ENCODE data around the gene DDX27.

DNA sequence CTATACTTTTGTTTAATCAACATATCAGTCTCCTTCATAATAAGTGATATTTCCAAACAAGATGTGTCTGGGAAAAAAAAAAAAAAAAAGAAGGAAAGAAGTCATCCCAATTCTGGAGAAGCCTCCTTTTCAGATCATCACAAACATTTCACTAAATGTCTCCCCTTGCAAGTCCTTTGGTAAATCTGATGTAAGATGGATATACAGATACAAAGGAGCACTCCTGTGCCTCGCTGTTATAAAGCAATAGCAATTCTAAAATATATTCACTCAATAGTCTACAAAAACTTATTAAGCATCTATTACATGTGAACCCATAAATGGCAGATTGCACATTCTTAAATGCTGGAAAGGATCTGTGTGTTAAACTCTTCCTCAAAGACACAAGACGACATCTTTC is 48.5 kb upstream of the DDX27 start:
- no peak for TF ChIP-seq POLR2A (IDR thresholded peaks at IDR 0.05; ENCODE audit: low read depth, low read length)
- TF ChIP-seq POLR2AphosphoS5 (IDR thresholded peaks at IDR 0.05; ENCODE audit: low read depth, low read length) = no peak
- no peak for TF ChIP-seq SPI1 (IDR thresholded peaks at IDR 0.05; ENCODE audit: low read depth, low read length)
- no peak for TF ChIP-seq TAF1 (IDR thresholded peaks at IDR 0.05; ENCODE audit: low read depth, low read length)

All from GM12891 (cell line).